ENCODE data around the gene CCDC85C.

Gene CCDC85C

GRCh38 chr14:99511421-99512109 is 92.4 kb downstream of the CCDC85C start:
- DNase-seq (ENCODE audit: low spot score): peak; percentile 36

GRCh38 chr14:99510556-99511139 is 93.4 kb downstream of the CCDC85C start:
- peak; percentile 32 for DNase-seq (ENCODE audit: low spot score)

GRCh38 chr14:99509871-99510555 is 94.0 kb downstream of the CCDC85C start:
- peak; percentile 40 for DNase-seq (ENCODE audit: low spot score)

- DNase-seq (ENCODE audit: low spot score): peak; percentile 43
Measured at GRCh38 chr14:99508896-99509629, 94.9 kb downstream of the CCDC85C start.

DNA sequence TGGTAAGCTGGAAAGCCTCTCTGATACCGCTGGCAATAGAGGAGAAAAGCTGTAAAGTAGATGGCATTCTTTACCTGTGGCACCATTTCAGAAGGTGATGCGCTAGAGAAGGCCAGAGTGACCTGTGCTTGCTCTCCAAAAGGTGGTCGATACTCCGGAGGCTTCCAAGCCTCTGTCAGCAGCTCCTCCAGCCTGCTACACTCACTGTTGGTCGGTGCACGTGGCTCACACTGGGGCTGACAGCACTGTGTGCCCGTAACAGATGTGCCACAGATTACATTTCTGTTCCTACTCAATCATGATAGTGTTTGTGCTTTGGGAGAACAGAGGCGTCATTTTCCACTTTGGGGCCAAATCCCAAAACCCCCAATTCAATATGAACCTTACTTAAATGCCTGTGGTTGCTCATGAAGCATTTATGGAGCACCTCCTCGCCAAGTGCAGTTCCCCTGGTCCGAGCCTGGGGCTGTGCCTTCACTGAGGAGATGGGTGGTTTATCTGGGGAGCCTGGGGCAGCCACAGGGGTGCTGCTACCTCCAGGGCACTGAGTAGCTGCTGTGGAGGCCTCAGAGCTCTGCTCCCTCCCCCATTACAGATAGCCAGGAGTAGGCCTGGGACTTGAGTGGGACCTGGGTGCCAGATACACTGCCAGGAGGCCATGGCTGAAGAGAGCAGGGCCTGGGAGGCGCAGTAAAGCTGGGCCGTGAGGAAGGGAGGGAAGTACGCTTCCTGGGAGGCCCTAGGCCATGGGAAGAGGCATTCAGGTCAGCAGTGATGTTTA is 96.0 kb downstream of the CCDC85C start:
- DNase-seq (ENCODE audit: low spot score): peak; percentile 29

DNA sequence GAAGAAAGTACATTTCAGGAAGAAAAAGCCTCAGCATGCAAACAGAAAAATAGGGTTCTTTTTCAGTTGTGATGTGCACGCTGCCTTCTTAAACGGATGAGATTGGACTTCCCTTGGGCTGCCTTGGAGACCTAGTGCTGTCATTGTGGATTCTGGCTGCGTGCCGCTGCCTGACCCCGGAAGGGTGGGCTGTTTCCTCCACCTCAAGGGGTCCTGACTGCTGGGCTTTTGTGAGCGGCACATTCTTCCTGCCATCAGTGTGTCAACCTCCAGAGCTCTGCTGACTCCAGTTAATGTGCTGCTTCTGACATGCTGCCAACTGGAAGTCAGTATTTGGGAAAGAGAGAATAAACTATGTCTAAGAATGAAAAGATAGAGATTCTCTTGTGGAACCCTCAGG is 97.7 kb downstream of the CCDC85C start:
- DNase-seq (ENCODE audit: low spot score): no peak

DNA sequence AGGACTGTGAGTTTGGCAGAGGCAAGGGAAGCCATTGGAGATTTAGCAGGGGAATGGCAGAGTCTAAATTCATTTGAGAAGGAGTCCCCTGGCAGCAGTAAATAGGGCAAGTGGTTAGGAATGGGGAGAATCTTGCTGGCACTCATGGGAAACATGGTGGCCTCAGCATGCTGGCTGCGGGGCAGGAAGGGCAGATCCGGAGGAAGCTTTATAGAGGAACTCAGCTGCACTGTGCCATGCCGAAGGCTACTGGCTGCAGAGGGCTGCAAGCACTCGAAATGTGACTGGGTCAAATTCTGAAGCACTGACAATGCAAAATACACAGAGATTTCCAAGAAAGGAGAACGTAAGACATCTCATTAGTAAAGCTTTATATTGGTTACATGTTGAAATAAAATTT is 98.9 kb downstream of the CCDC85C start:
- DNase-seq (ENCODE audit: low spot score): no peak

DNA sequence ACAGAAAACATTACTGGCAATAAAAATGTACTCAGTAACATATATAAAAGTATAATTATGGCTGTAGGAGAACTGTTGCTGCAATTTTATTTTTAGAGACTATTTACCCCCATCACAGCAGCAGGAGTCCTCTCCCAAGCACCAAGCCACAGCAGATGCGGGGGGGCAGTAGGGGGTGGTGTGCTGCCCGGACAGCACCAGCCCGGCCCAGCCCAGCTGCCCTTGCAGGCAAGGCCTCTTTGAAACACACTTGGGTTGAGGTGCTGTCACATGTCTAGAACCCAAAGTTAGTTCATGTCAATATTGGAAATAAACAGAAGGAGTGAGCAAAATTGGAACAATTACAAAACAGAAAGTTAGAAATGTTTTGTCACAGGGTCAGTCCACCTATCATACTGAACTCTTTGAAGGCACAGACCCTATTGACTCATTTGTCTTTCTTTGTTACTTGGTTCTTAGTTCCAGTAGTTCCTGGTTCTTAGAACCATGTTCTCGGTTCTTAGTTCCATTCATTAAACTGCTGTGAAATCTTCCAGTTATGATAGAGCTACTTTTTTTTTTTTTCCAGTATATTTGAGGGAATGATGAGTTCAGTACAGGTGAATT is 100.1 kb downstream of the CCDC85C start:
- no peak for DNase-seq (ENCODE audit: low spot score)

GRCh38 chr14:99502989-99503421 is 101.0 kb downstream of the CCDC85C start:
- DNase-seq (ENCODE audit: low spot score): no peak

DNA sequence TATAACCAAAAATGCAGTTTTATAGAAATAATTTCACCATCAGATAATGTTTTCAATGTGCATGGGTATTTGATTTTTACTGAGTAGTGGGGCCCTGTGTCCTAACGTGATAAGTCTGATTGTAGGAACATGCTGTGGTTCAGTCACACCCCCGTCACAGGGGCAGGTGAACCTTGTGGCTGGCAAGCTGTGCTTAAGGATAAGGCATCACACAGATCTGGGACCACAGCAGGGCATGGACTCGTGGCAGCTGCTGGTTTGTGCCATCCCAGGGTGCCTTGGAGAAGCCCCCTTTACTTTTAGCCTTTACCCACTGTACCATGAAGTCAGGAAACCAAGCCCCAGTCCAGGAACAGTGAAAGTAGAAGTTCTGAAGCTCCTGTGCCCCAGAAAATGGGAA is 106.1 kb downstream of the CCDC85C start:
- no peak for DNase-seq (ENCODE audit: low spot score)

DNA sequence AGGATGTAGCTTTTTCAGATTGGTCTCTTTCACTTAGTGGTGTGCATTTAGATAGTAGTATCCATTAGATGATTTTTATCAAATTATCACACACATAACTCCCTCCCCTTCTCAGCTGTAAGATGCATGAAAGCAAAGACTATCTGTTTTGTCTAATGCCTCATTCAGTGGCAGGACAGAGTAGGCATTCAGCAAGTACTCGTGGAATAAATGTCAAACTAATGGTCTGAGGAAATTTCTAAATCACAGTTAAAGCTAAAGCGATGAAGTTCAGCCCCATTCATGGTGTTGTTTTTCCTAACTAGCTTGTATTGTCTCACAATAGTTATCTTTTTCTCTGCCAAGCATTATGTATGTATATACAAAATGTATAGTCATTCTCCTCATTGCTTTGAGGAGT is 106.7 kb downstream of the CCDC85C start:
- DNase-seq (ENCODE audit: low spot score): no peak

GRCh38 chr14:99484106-99484505 is 119.9 kb downstream of the CCDC85C start:
- no peak for DNase-seq (ENCODE audit: low spot score)

DNA sequence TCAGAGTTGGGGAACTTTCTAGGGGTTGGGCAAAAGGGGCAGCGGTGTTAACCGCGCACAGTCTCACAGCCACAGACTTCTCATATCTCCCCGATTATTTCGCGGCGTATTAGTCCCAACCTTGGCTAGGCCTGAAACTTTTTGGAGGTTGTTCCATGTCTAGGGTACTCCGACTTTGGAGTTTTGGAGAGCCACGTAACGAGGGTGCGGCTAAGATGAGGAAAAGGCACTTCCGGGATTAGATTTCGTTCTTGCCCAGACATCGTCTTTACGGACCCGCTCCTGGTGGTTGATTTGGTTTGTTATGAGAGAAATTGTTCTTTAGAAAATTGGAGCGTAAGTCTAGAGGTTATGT is 122.3 kb downstream of the CCDC85C start:
- no peak for DNase-seq (ENCODE audit: low spot score)

GRCh38 chr14:99480917-99481744 is 122.9 kb downstream of the CCDC85C start, which contains the start of gene CCNK:
CCNK (plus strand) TSS chr14:99481409; CDS start chr14:99492678, 11,269 bp downstream.
- peak; percentile 97 for DNase-seq (ENCODE audit: low spot score)

DNA sequence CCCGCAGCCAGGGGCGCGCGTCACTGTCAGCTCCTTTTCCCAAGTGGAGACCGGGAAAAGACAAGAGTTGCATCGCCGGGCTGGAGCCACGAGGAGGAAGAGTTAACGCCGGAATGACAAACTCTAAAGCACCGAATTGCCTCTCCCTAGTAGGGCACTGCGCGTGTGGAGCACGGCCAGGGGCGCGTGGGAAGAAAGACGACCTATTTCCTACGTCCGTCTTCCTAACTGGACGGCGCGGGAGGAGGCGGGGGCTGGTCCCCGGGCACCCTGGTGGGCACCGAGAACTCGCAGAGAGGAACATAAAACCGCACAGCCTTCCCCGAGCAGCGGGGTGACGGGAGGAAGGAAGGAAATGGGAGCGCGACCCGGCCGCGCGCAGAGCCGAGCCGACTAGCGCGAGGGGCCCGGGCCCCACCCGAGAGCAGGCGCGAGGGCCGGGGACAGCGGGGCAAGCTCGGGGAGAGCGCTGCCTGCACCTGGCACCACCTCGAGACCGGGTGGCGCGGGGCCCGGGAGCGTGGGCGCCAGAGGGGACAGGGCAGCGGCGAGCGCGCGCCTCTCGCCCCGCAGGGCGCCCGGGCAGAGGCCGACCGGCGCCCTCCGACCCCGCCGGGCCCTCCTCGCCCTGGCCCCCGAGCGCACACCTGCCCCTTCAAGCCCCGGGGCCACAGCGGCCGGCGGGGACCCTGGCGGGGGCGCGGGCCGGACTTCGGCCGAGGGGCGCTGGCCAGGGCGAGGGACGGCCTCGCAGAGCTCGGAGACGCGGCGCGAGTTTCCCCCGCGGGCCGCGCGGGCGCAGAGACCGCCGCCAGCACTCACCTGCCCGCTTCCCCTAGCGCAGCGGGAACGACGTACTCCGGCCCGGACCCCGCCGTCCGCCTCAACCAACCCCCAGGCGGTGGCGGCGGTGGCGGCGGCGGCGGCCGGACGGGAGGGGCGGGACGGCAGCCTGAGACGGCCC is 123.8 kb downstream of the CCDC85C start, which contains the start of gene SETD3:
Gene SETD3, minus strand, starts transcription at position 954 of the 964 bp plus-strand sequence. CDS start 15,054 bp downstream, outside the sequence.
- DNase-seq (ENCODE audit: low spot score): peak; percentile 65

DNA sequence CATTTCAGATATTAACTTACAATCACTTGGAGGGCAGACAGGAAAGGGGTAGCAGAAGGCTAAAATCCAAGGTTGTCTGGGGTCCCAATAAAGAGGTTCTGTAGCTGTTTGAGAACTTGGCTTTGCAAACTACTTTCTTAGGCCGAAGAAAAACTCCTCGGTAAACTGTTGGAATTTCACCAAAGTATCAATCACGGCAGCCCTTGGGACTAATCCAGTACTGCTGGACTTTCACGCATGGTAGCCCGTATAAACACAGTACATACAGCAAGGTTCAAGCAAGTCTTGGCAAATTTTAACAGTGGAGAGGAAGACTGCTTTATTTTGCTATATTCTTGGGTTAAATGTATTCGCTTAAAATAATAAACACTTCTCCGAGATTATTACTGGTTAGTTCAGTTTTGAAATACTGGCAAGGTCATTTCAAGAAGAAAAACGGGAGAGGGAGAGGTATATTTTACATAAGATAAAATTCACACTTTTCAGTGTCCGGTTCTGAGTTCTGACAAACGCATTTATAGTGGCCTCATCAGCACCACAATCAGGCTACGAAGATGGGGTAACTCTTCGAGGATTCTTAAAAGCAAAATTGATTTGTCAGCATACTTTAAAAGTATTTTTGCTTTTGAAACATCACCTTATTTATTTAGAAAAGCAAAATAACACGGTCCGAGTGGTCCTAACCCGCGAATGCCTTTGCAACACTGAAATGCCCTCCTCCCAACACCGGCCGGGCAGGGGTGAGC is 124.7 kb downstream of the CCDC85C start:
- no peak for DNase-seq (ENCODE audit: low spot score)

- no peak for DNase-seq (ENCODE audit: low spot score)
Measured at GRCh38 chr14:99478128-99478527, 125.9 kb downstream of the CCDC85C start.

GRCh38 chr14:99476864-99477263 is 127.1 kb downstream of the CCDC85C start:
- no peak for DNase-seq (ENCODE audit: low spot score)
